ENCODE results near the gene TLR4.

The TLR4 gene

GRCh38 chr9:117768750-117769395, 64.7 kb downstream of the TLR4 start:
- TF ChIP-seq CTCF (IDR thresholded peaks at IDR 0.05; ENCODE audit: insufficient read depth, low read depth, low read length, missing control alignments), result no peak
- DNase-seq (ENCODE audit: low read depth), result no peak
- no peak overlapping the region for H3K4me3 ChIP-seq (ENCODE audit: low read depth, low read length)

- H3K4me3 ChIP-seq (ENCODE audit: low read depth, low read length), result no peak overlapping the region
- DNase-seq (ENCODE audit: low read depth), result no peak
- TF ChIP-seq CTCF (IDR thresholded peaks at IDR 0.05; ENCODE audit: insufficient read depth, low read depth, low read length, missing control alignments), result no peak
Measured at GRCh38 chr9:117771136-117771535, 66.9 kb downstream of the TLR4 start.

DNA sequence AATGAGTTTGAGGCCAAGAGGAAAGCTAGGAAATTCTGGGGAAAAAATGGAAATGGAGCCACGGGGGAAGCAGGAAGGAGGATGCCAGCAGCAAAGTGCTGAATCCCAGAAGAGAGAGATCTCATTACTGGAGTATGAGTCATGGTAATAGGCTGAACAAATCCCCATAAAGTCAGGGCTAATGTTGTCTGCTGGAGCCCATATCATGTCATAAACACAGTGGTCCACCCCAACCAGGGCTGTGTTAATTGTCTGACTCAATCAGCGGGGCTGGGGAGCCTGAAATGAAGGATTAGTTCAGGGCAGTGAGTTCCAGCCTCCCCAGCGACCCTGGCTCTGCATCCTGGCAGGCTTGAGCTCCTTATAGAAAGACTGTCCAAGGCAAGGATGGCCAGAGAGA, 68.8 kb downstream of the TLR4 start:
- no peak for TF ChIP-seq CTCF (IDR thresholded peaks at IDR 0.05; ENCODE audit: insufficient read depth, low read depth, low read length, missing control alignments)
- no peak for DNase-seq (ENCODE audit: low read depth)
- no peak overlapping the region for H3K4me3 ChIP-seq (ENCODE audit: low read depth, low read length)
